Lung (tissue), 12 donors: ENCODE results near the gene SLC12A5. TPM values are rescaled to one million over a fixed set of nuclear protein-coding genes. Genes with fewer than 3 reads are reported as not detected.

Source experiments
- ATAC-seq: fragments of 200-7000 bp; cut with Tn5 transposase; one replicate; pipeline ENCODE4 v1.9.1; 2020; ENCODE audit warnings: moderate number of reproducible peaks; ENCODE audit not compliant: insufficient read depth, low FRiP score
- DNase-seq, 3 donors: peaks; one replicate each; pipeline ENCODE4 v3.0.0-alpha.2; 2013 to 2017
- H3K27ac ChIP-seq, 2 donors: one replicate each; pipeline ENCODE4 v1.5.1; 2013; ENCODE audit warnings: mild to moderate bottlenecking in 2 of 2, moderate library complexity in 2 of 2, control low read depth in 1 of 2, inconsistent platforms in 1 of 2, low read depth in 1 of 2, low read length in 1 of 2
- H3K27me3 ChIP-seq, 3 donors: one replicate each; pipeline ENCODE4 v1.5.1; 2013; ENCODE audit warnings: low read length in 2 of 3; ENCODE audit not compliant: control insufficient read depth in 3 of 3, insufficient read depth in 3 of 3
- H3K36me3 ChIP-seq, 4 donors: one replicate each; pipeline ENCODE4 v1.5.1; 2013; ENCODE audit warnings: low read length in 4 of 4, mild to moderate bottlenecking in 1 of 4, moderate library complexity in 1 of 4; ENCODE audit not compliant: control insufficient read depth in 4 of 4, insufficient read depth in 4 of 4
- H3K4me1 ChIP-seq, 5 donors: one replicate each; pipeline ENCODE4 v1.5.1; 2013; ENCODE audit warnings: low read length in 5 of 5, mild to moderate bottlenecking in 2 of 5, moderate library complexity in 1 of 5; ENCODE audit not compliant: control insufficient read depth in 5 of 5, insufficient read depth in 5 of 5
- H3K4me3 ChIP-seq: one replicate; pipeline ENCODE4 v1.5.1; 2013; ENCODE audit warnings: mild to moderate bottlenecking, control low read depth, moderate library complexity
- H3K9ac ChIP-seq, 2 donors: one replicate each; pipeline ENCODE4 v1.5.1; 2013; ENCODE audit warnings: low read length in 2 of 2, control low read depth in 1 of 2; ENCODE audit not compliant: insufficient read depth in 1 of 2
- H3K9me3 ChIP-seq, 4 donors: one replicate each; pipeline ENCODE4 v1.5.1; 2013; ENCODE audit warnings: low read length in 3 of 4, mild to moderate bottlenecking in 1 of 4, moderate library complexity in 1 of 4; ENCODE audit not compliant: control insufficient read depth in 4 of 4, insufficient read depth in 3 of 4
- CTCF ChIP-seq: IDR thresholded peaks from 2 replicates; pipeline ENCODE4 v1.5.1; 2012; ENCODE audit warnings: mild to moderate bottlenecking; ENCODE audit errors: control extremely low read depth, extremely low read depth
- WGBS, 2 donors: extraction: QIAGEN DNeasy Blood & Tissue Kit; methylation state at CpG; one replicate each; pipeline ENCODE4 v1.1.7; 2013; 5-methylcytosine and 5-hydroxymethylcytosine counted together
- polyA plus RNA-seq, 2 donors: library from polyadenylated mRNA; stranded (reverse); fragments of 200-250 nt; gene quantifications; one replicate each; pipeline ENCODE4 v1.2.1, GENCODE V29; 2013
- total RNA-seq, 2 donors: library from RNA; depleted of rRNA in 1 of 2; stranded (reverse); fragments of >200 nt in 1 of 2; gene quantifications; one replicate each; pipeline ENCODE4 v1.2.1, GENCODE V29; 2014 to 2021
- donor health status: control.
- donor health status: control.
- donor health status: Bipolar disorder and iron deficiency.
- donor health status: healthy.
- donor health status: DM: yes; HTN: yes; CAD: no.

The SLC12A5 gene
- total and polyA plus RNA-seq, 4 donors = 0.52 TPM; not detected in 3

GRCh38 chr20:46013322-46013828 is 15.6 kb upstream of the SLC12A5 start:
- DNase-seq (no peak), ATAC-seq (no peak)
- TF ChIP-seq CTCF = no peak
- Histone ChIP-seq H3K9ac (no peak overlapping the region), H3K36me3 (no peaks in the 10 kb centered on the region), H3K27ac (no peak overlapping the region), H3K9me3 (peaks cover 0 to 8% (median 0%) of the 10 kb centered on the region in 4 donors), H3K4me1 (peaks cover 0 to 20% (median 0%) of the 10 kb centered on the region in 5 donors), H3K27me3 (peaks cover 6 to 73% (median 57%) of the 10 kb centered on the region in 3 donors), H3K4me3 (no peak overlapping the region)
- WGBS, 2 donors = 17% methylated on average over 24 to 29 of the region's 29 CpGs

GRCh38 chr20:46013829-46014516 is 15.0 kb upstream of the SLC12A5 start:
- H3K27ac ChIP-seq = no peak overlapping the region
- peaks cover 0 to 17% (median 0%) of the 10 kb centered on the region in 5 donors for H3K4me1 ChIP-seq
- DNase-seq (peak; percentile 15 to 29 (median 24)), ATAC-seq (peak; percentile 68)
- WGBS, 2 donors = 1 to 3% methylated on average over 66 to 67 of the region's 67 CpGs
- no peak overlapping the region for H3K4me3 ChIP-seq
- H3K36me3 ChIP-seq = no peaks in the 10 kb centered on the region
- peaks cover 0 to 8% (median 0%) of the 10 kb centered on the region in 4 donors for H3K9me3 ChIP-seq
- H3K27me3 ChIP-seq = peaks cover 6 to 68% (median 54%) of the 10 kb centered on the region in 3 donors
- no peak overlapping the region for H3K9ac ChIP-seq
- peak; percentile 41 for TF ChIP-seq CTCF

- H3K4me1 ChIP-seq = peaks cover 0 to 17% (median 0%) of the 10 kb centered on the region in 5 donors
- DNase-seq (no peak), ATAC-seq (no peak)
- H3K9ac ChIP-seq = no peak overlapping the region
- 61 to 65% methylated on average over 7 of the region's 7 CpGs for WGBS, 2 donors
- H3K27me3 ChIP-seq = peaks cover 6 to 61% (median 47%) of the 10 kb centered on the region in 3 donors
- no peak for TF ChIP-seq CTCF
- no peak overlapping the region for H3K27ac ChIP-seq
- H3K4me3 ChIP-seq = no peak overlapping the region
- H3K36me3 ChIP-seq = no peaks in the 10 kb centered on the region
- H3K9me3 ChIP-seq = peaks cover 0 to 8% (median 0%) of the 10 kb centered on the region in 4 donors
These were observed 14.3 kb upstream of the SLC12A5 start for GRCh38 chr20:46014517-46015396.
